SK-N-SH (cell line): ENCODE results near the gene IL32. TPM values are rescaled to one million over a fixed set of nuclear protein-coding genes. Genes with fewer than 3 reads are reported as not detected.

Experiments used
- CTCF ChIA-PET: fragments of 300-600, 350-600 bp; formaldehyde crosslinking; extraction: SDS; loops from one replicate; lab custom pipeline; 2021; lab: Yijun Ruan, JAX
- POLR2A ChIA-PET: fragments of 350-600 bp; sonication (Branson Sonifier 250); formaldehyde crosslinking; extraction: SDS; loops from one replicate; lab custom pipeline; 2020; ENCODE audit warnings: antibody characterized with exemption, inconsistent platforms; lab: Yijun Ruan, JAX
- DNase-seq: peaks from one replicate; pipeline ENCODE4 v3.0.0; 2012
- H2AFZ ChIP-seq: fragments of 200-600 bp; sonication (generic); 2 replicates; pipeline ENCODE4 v1.8.1; 2016; ENCODE audit warnings: antibody characterized with exemption, mild to moderate bottlenecking, low read depth
- H3F3A ChIP-seq: fragments of 200-600 bp; sonication (generic); replicated peaks from 2 replicates; pipeline ENCODE3; 2016; ENCODE audit warnings: antibody characterized with exemption, mild to moderate bottlenecking; ENCODE audit not compliant: insufficient read depth
- H3K27ac ChIP-seq, 2 experiments: fragments of 200-500 bp in 1 of 2; fragments of 200-600 bp in 1 of 2; sonication (Bioruptor generic) in 1 of 2; sonication (generic), shearing (Covaris generic) in 1 of 2; 2 replicates each; pipeline versions ENCODE4 v1.5.1 to v1.6.1; 2014 to 2016; ENCODE audit warnings: low read depth in 2 of 2, inconsistent platforms in 1 of 2, low read length in 1 of 2, mild to moderate bottlenecking in 1 of 2, mixed read lengths in 1 of 2
- H3K27me3 ChIP-seq: fragments of 200-600 bp; sonication (generic), shearing (Covaris generic); 2 replicates; pipeline ENCODE4 v1.6.1; 2016; ENCODE audit warnings: mixed run types; ENCODE audit not compliant: insufficient read depth
- H3K36me3 ChIP-seq, 2 experiments: fragments of 200-500 bp in 1 of 2; fragments of 200-600 bp in 1 of 2; sonication (Bioruptor generic) in 1 of 2; sonication (generic) in 1 of 2; replicated peaks in 1 of 2; 2 replicates each; pipeline versions ENCODE3 to v1.5.1; 2014 to 2016; ENCODE audit warnings: low read length in 1 of 2, mild to moderate bottlenecking in 1 of 2; ENCODE audit not compliant: insufficient read depth in 2 of 2, control insufficient read depth in 1 of 2
- H3K4me1 ChIP-seq, 2 experiments: fragments of 200-500 bp in 1 of 2; fragments of 200-600 bp in 1 of 2; sonication (Bioruptor generic) in 1 of 2; sonication (generic), shearing (Covaris generic) in 1 of 2; 2 replicates each; pipeline versions ENCODE4 v1.5.1 to v1.6.1; 2014 to 2016; ENCODE audit warnings: low read depth in 1 of 2, low read length in 1 of 2, mixed run types in 1 of 2; ENCODE audit not compliant: insufficient read depth in 2 of 2, control insufficient read depth in 1 of 2
- H3K4me2 ChIP-seq: fragments of 200-600 bp; sonication (generic), shearing (Covaris generic); 2 replicates; pipeline ENCODE4 v1.6.1; 2017; ENCODE audit warnings: mixed run types
- H3K4me3 ChIP-seq, 2 experiments: fragments of 200-500 bp in 1 of 2; fragments of 200-600 bp in 1 of 2; sonication (Bioruptor generic) in 1 of 2; sonication (generic), shearing (Covaris generic) in 1 of 2; 2 replicates each; pipeline versions ENCODE4 v1.5.1 to v1.8.1; 2014 to 2016; ENCODE audit warnings: low read depth in 2 of 2, inconsistent platforms in 1 of 2, low read length in 1 of 2, mild to moderate bottlenecking in 1 of 2, mixed read lengths in 1 of 2, moderate library complexity in 1 of 2
- H3K79me2 ChIP-seq: fragments of 200-600 bp; sonication (generic); 2 replicates; pipeline ENCODE4 v1.8.1; 2017; ENCODE audit warnings: mild to moderate bottlenecking; ENCODE audit not compliant: insufficient read depth
- H3K9ac ChIP-seq: fragments of 200-600 bp; sonication (generic); 2 replicates; pipeline ENCODE4 v1.6.1; 2017; ENCODE audit warnings: mixed run types
- H3K9me2 ChIP-seq: fragments of 200-600 bp; sonication (generic); 2 replicates; pipeline ENCODE4 v1.6.1; 2017; ENCODE audit warnings: mixed run types
- H3K9me3 ChIP-seq: fragments of 200-600 bp; sonication (generic); 2 replicates; pipeline ENCODE4 v1.6.1; 2017; ENCODE audit warnings: mixed run types, mild to moderate bottlenecking, moderate library complexity
- H4K20me1 ChIP-seq: fragments of 200-600 bp; sonication (generic); 2 replicates; pipeline ENCODE4 v1.6.1; 2017; ENCODE audit warnings: mild to moderate bottlenecking, mixed run types; ENCODE audit not compliant: insufficient read depth
- FOXJ3 ChIP-seq: sonication (generic); formaldehyde crosslinking; IDR thresholded peaks from 2 replicates; pipeline ENCODE4 v1.5.1; 2020; ENCODE audit warnings: mild to moderate bottlenecking, missing genetic modification reagents
- IRF3 ChIP-seq: fragments of 150-350 bp; IDR thresholded peaks from 2 replicates; pipeline ENCODE4 v1.6.1; 2016; ENCODE audit warnings: mild to moderate bottlenecking, low read depth, low read length
- JUND ChIP-seq: IDR thresholded peaks from 2 replicates; pipeline ENCODE4 v1.4.0; 2012
- NRF1 ChIP-seq: IDR thresholded peaks from 2 replicates; pipeline ENCODE4 v1.6.1; 2012; ENCODE audit warnings: low read depth, mild to moderate bottlenecking, low read length
- POLR2AphosphoS5 ChIP-seq: IDR thresholded peaks from 2 replicates; pipeline ENCODE4 v1.6.1; 2012; ENCODE audit warnings: low read depth, low read length
- RAD21 ChIP-seq: IDR thresholded peaks from 2 replicates; pipeline ENCODE4 v1.6.1; 2012; ENCODE audit warnings: mild to moderate bottlenecking, low read length
- RCOR1 ChIP-seq: fragments of 150-350 bp; IDR thresholded peaks from 2 replicates; pipeline ENCODE4 v1.6.1; 2017; ENCODE audit warnings: antibody characterized with exemption, low read length
- RFX5 ChIP-seq: IDR thresholded peaks from 2 replicates; pipeline ENCODE4 v1.6.1; 2012; ENCODE audit warnings: mild to moderate bottlenecking, improper control_type of control experiment, low read length
- RXRA ChIP-seq: IDR thresholded peaks from 2 replicates; pipeline ENCODE4 v1.4.0; 2012; ENCODE audit warnings: low read depth, mild to moderate bottlenecking, borderline replicate concordance
- TAF1 ChIP-seq: IDR thresholded peaks from 2 replicates; pipeline ENCODE4 v1.6.1; 2012; ENCODE audit warnings: low read depth, mild to moderate bottlenecking, low read length, moderate library complexity, borderline replicate concordance
- WGBS: methylation state at CpG from one replicate; pipeline ENCODE4 v1.1.6; 2017; ENCODE audit warnings: low lambda C conversion rate; 5-methylcytosine and 5-hydroxymethylcytosine counted together
- polyA plus RNA-seq, 3 experiments: library from polyadenylated mRNA; depleted of rRNA; stranded (reverse); fragments of >200 nt; gene quantifications; 2 replicates each; pipeline ENCODE4 v1.2.3, GENCODE V29; 2012
- TF ChIP-seq, protein P1 (sequence below): fragments of 200-600 bp; sonication (generic); IDR thresholded peaks from 2 replicates; pipeline ENCODE4 v1.6.1; 2017; ENCODE audit warnings: antibody characterized with exemption, mild to moderate bottlenecking, moderate library complexity

Gene IL32
- polyA plus RNA-seq, 1 of the 3 experiments (the other 2 are of a cell fraction), result 26.4 TPM

- no peak for TF ChIP-seq POLR2AphosphoS5
- TF ChIP-seq RFX5, result no peak
- TF ChIP-seq RAD21, result no peak
- TF ChIP-seq NRF1, result no peak
- no peak for TF ChIP-seq RXRA
- no peak for TF ChIP-seq TAF1
- TF ChIP-seq, protein P1, sequence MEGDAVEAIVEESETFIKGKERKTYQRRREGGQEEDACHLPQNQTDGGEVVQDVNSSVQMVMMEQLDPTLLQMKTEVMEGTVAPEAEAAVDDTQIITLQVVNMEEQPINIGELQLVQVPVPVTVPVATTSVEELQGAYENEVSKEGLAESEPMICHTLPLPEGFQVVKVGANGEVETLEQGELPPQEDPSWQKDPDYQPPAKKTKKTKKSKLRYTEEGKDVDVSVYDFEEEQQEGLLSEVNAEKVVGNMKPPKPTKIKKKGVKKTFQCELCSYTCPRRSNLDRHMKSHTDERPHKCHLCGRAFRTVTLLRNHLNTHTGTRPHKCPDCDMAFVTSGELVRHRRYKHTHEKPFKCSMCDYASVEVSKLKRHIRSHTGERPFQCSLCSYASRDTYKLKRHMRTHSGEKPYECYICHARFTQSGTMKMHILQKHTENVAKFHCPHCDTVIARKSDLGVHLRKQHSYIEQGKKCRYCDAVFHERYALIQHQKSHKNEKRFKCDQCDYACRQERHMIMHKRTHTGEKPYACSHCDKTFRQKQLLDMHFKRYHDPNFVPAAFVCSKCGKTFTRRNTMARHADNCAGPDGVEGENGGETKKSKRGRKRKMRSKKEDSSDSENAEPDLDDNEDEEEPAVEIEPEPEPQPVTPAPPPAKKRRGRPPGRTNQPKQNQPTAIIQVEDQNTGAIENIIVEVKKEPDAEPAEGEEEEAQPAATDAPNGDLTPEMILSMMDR, result no peak
- no peak for TF ChIP-seq IRF3
- no peak for TF ChIP-seq FOXJ3 (CRISPR knock-in tag)
Measured at GRCh38 chr16:3088450-3088849, 23.0 kb downstream of the IL32 start (continued).

DNA sequence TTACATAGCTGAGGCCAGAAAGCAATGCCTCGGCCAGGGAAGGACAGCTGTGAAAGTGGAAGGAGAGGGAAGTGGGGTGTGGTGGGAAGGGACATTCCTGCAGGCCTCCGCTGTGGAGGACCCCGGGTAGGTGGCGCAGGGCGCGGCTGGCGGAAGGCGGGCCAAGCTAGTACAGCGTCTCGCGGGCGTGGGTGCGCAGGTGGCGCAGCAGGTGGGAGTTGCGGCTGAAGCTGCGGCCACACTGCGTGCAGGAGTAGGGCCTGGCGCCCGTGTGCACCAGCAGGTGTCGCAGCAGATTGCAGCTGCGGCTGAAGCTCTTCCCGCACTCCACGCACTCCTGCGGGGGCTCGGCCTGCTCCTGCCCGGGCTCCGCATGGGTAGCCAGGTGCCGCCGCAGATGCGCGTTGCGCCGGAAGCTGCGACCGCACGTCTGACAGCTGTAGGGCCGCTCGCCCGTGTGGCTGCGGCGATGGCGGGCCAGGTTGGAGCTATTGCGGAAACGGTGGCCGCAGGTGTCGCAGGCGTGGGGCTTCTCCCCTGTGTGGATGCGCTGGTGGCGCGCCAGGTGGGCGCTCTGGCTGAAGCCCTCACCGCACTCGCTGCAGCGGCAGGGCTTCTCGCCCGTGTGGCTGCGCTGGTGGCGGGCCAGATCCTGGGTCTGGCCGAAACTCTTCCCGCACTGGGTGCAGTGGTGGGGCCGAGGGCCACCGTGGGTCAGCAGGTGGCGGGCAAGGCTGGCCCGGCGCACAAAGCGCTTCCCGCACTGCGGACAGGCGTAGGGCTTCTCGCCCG is 23.7 kb downstream of the IL32 start:
- Histone ChIP-seq H2AFZ (no peak overlapping the region), H3K27me3 (peaks cover 65% of the 10 kb centered on the region), H3K27ac (no peak overlapping the region), H4K20me1 (no peaks in the 10 kb centered on the region), H3K9me2 (no peaks in the 10 kb centered on the region), H3F3A (no peaks in the 10 kb centered on the region), H3K4me1 (no peaks in the 10 kb centered on the region; a peak in 1 of 4 replicates), H3K9me3 (no peaks in the 10 kb centered on the region), H3K79me2 (no peaks in the 10 kb centered on the region), H3K4me3 (no peak overlapping the region), H3K36me3 (no peaks in the 10 kb centered on the region), H3K4me2 (no peak overlapping the region), H3K9ac (no peak overlapping the region)
- 84% methylated on average over 22 of the region's 71 CpGs for WGBS
- CTCF ChIA-PET, result interaction anchor here (1.0 to 3.9 kb wide), 11 partner anchors 9 to 412 kb away, joined by 3 to 25 read pairs (median 4); no protein-coding TSS in a partner anchor
- no peak for DNase-seq
- POLR2A ChIA-PET, result no interaction called here
- TF ChIP-seq JUND (no peak), RCOR1 (no peak)
- TF ChIP-seq, protein P1, result 0 out of 2 replicates have a peak, but pooled peaks have one; percentile 15
